K562 (cell line): ENCODE data around the gene CRB2. TPM values are rescaled to one million over a fixed set of nuclear protein-coding genes. Genes with fewer than 3 reads are reported as not detected.
A peak's percentile ranks its signal among the peaks of the same experiment; 100 is the strongest.

Experiments
- ATAC-seq: fragments of 200-7000 bp; cut with Tn5 transposase; 3 replicates; pipeline ENCODE4 v1.9.1; 2020; ENCODE audit warnings: moderate library complexity
- BruUV-seq: library from RNA; stranded (reverse); fragments of 400-500 nt; replicated peaks from 2 replicates; lab custom pipeline; 2021; lab: Mats Ljungman, UMichigan
- CTCF ChIA-PET: fragments of 300-600 bp; formaldehyde crosslinking; extraction: SDS; loops from one replicate; lab custom pipeline; 2021; ENCODE audit warnings: low intra/inter-chr PET ratio; lab: Yijun Ruan, JAX
- POLR2A ChIA-PET: fragments of 300-600, 350-650 bp; sonication (Branson Sonifier 250); formaldehyde crosslinking; extraction: SDS; loops from one replicate; lab custom pipeline; 2021; ENCODE audit warnings: antibody characterized with exemption, inconsistent platforms; lab: Yijun Ruan, JAX
- DNase-seq, 4 experiments: peaks; one replicate each; pipeline versions ENCODE4 v3.0.0 to v3.0.0-alpha.2; 2011 to 2018; ENCODE audit warnings: low spot score in 3 of 4, mixed read lengths in 3 of 4; ENCODE audit errors: extremely low read depth in 1 of 4
- FAIRE-seq: peaks from 2 replicates; lab custom pipeline; 2011; peaks lifted over from hg19 to GRCh38; lab: Jason Lieb, UNC
- H2AFZ ChIP-seq: 2 replicates; pipeline ENCODE4 v1.6.0; 2011; ENCODE audit warnings: low read depth, low read length, control low read depth, inconsistent platforms
- H3K27ac ChIP-seq: fragments of 200-600 bp; 3 replicates; pipeline ENCODE4 v1.8.0; 2011; ENCODE audit warnings: low read depth, mild to moderate bottlenecking, control low read depth, inconsistent platforms, low read length, moderate library complexity, mixed read lengths; ENCODE audit errors: extremely low read depth
- H3K27me3 ChIP-seq, 2 experiments: fragments of 300-600 bp in 1 of 2; 2 replicates in 1 of 2; 3 replicates in 1 of 2; pipeline versions ENCODE4 v1.6.0 to v1.8.0; 2011; ENCODE audit warnings: inconsistent platforms in 2 of 2, low read length in 2 of 2, mild to moderate bottlenecking in 1 of 2, mixed read lengths in 1 of 2, moderate library complexity in 1 of 2; ENCODE audit not compliant: control insufficient read depth in 2 of 2, insufficient read depth in 2 of 2
- H3K36me3 ChIP-seq: fragments of 300-600 bp; 3 replicates; pipeline ENCODE4 v1.8.0; 2011; ENCODE audit warnings: mild to moderate bottlenecking, low read length, inconsistent platforms; ENCODE audit not compliant: control insufficient read depth, insufficient read depth
- H3K4me1 ChIP-seq, 2 experiments: fragments of 200-600 bp in 1 of 2; replicated peaks in 1 of 2; 2 replicates in 1 of 2; 3 replicates in 1 of 2; pipeline versions ENCODE4 v1.5.1 to v1.8.0; 2011; ENCODE audit warnings: inconsistent platforms in 2 of 2, low read length in 2 of 2, mild to moderate bottlenecking in 1 of 2, mixed read lengths in 1 of 2, moderate library complexity in 1 of 2; ENCODE audit not compliant: control insufficient read depth in 2 of 2, insufficient read depth in 2 of 2
- H3K4me2 ChIP-seq: 2 replicates; pipeline ENCODE4 v1.6.1; 2011; ENCODE audit warnings: low read length, control low read depth, inconsistent platforms, mixed read lengths; ENCODE audit not compliant: insufficient read depth
- H3K4me3 ChIP-seq: fragments of 200-600 bp; sonication (generic), shearing (Covaris generic); 2 replicates; pipeline ENCODE4 v1.5.1; 2016; ENCODE audit warnings: control low read depth, inconsistent platforms
- H3K79me2 ChIP-seq: fragments of 200-600 bp; 3 replicates; pipeline ENCODE4 v1.8.0; 2011; ENCODE audit warnings: low read length, inconsistent platforms; ENCODE audit not compliant: control insufficient read depth, insufficient read depth
- H3K9ac ChIP-seq, 2 experiments: 2 replicates each; pipeline versions ENCODE4 v1.6.0 to v1.6.1; 2011; ENCODE audit warnings: low read depth in 2 of 2, low read length in 2 of 2, control low read depth in 1 of 2, inconsistent platforms in 1 of 2, mild to moderate bottlenecking in 1 of 2, mixed read lengths in 1 of 2; ENCODE audit not compliant: insufficient read depth in 1 of 2
- H3K9me1 ChIP-seq: one replicate; pipeline ENCODE4 v1.6.0; 2011; ENCODE audit warnings: inconsistent platforms, mild to moderate bottlenecking, low read length, moderate library complexity; ENCODE audit not compliant: control insufficient read depth, insufficient read depth
- H3K9me3 ChIP-seq: replicated peaks from 2 replicates; pipeline ENCODE4 v1.5.1; 2011; ENCODE audit warnings: low read depth, low read length, inconsistent platforms; ENCODE audit not compliant: control insufficient read depth, insufficient read depth
- H4K20me1 ChIP-seq: replicated peaks from 2 replicates; pipeline ENCODE4 v1.6.1; 2011; ENCODE audit warnings: low read length, inconsistent platforms, mixed read lengths; ENCODE audit not compliant: control insufficient read depth, insufficient read depth
- CTCF ChIP-seq, 3 experiments: IDR thresholded peaks in 2 of 3; conservative IDR thresholded peaks in 1 of 3; 2 replicates each; pipeline ENCODE4 v1.5.1; 2011 to 2012; ENCODE audit warnings: low read length in 3 of 3, mild to moderate bottlenecking in 3 of 3, control low read depth in 2 of 3, improper control_type of control experiment in 1 of 3, inconsistent platforms in 1 of 3, low read depth in 1 of 3, mixed read lengths in 1 of 3, moderate library complexity in 1 of 3; ENCODE audit not compliant: insufficient read depth in 2 of 3
- PHF8 ChIP-seq: fragments of 200-600 bp; sonication (generic); IDR thresholded peaks from 2 replicates; pipeline ENCODE4 v1.6.1; 2012; ENCODE audit warnings: mixed run types, mild to moderate bottlenecking, inconsistent platforms, low read length, moderate library complexity, borderline replicate concordance
- POLR3A ChIP-seq: IDR thresholded peaks from 2 replicates; pipeline ENCODE4 v1.6.1; 2011; ENCODE audit warnings: borderline replicate concordance, mild to moderate bottlenecking, moderate library complexity; ENCODE audit not compliant: insufficient read length, insufficient read depth; ENCODE audit errors: extremely low read depth
- SP2 ChIP-seq: IDR thresholded peaks from 2 replicates; pipeline ENCODE4 v1.6.1; 2011; ENCODE audit warnings: mild to moderate bottlenecking, low read depth, low read length, moderate library complexity; ENCODE audit not compliant: poor library complexity, severe bottlenecking; ENCODE audit errors: extremely low read depth
- ZNF263 ChIP-seq: sonication (generic); formaldehyde crosslinking; IDR thresholded peaks from 2 replicates; pipeline ENCODE4 v1.8.0; 2022; ENCODE audit warnings: mild to moderate bottlenecking, missing genetic modification reagents, borderline replicate concordance
- WGBS: fragments of 100-300 bp; shearing (Covaris generic); methylation state at CpG from one replicate; pipeline ENCODE4 v1.1.6; 2016; ENCODE audit warnings: low coverage, mixed read lengths; ENCODE audit not compliant: insufficient coverage; ENCODE audit errors: missing lambda C conversion rate; 5-methylcytosine and 5-hydroxymethylcytosine counted together
- in situ Hi-C: fragments of 300-500 bp; cut with MboI; formaldehyde crosslinking; loops from 4 replicates; pipeline ENCODE4 v1.15.0; 2018; ENCODE audit warnings: inconsistent platforms, mixed read lengths
- intact Hi-C: fragments of 100-400 bp; cut with micrococcal nuclease; formaldehyde crosslinking; loops from 2 replicates; pipeline ENCODE4 v1.14.2; 2022
- microRNA counts: library from miRNA; unstranded; fragments of <30 nt; microRNA quantifications from one replicate; lab custom pipeline; 2016
- microRNA-seq: library from miRNA; unstranded; fragments of <30 nt; microRNA quantifications from one replicate; pipeline ENCODE4, GENCODE V29; 2018; ENCODE audit warnings: borderline microRNAs expressed
- polyA plus RNA-seq, 8 experiments: library from polyadenylated mRNA; depleted of rRNA in 4 of 8; stranded (reverse) in 5 of 8; unstranded in 3 of 8; fragments of >200 nt; fragmentation: Nextera tagmentation in 2 of 8; fragmentation: Illumina TruSeq in 1 of 8; extraction: Ambion mirVana in 2 of 8; extraction: Trizol in 1 of 8; gene quantifications; 2 replicates each; pipeline versions ENCODE4 v1.2.1 to v1.2.3, GENCODE V29; 2011 to 2014; ENCODE audit warnings: inconsistent platforms in 1 of 8, missing spikeins in 1 of 8
- small RNA-seq: library from RNA; depleted of rRNA; stranded (forward); fragments of <200 nt; gene quantifications from one replicate; pipeline ENCODE3, GENCODE V24; 2014
- total RNA-seq, 7 experiments: library from RNA; depleted of rRNA in 6 of 7; stranded (reverse); fragments of >200 nt in 6 of 7; fragmentation: Illumina TruSeq in 2 of 7; extraction: Trizol in 2 of 7; gene quantifications; 2 replicates each; pipeline versions ENCODE4 v1.2.1 to v1.2.3, GENCODE V29; 2011 to 2021; ENCODE audit warnings: low replicate concordance in 1 of 7

Gene CRB2
- total and polyA plus RNA-seq, 9 of the 15 experiments (the other 6 are each of a cell fraction or from before 2014, with no cell fraction given) = 0.13 to 1.2 (median 0.25) TPM; not detected in 2

- no TSS peak for BruUV-seq
- WGBS = 43% methylated on average over 2 of the region's 2 CpGs
- ChIA-PET CTCF (no interaction called here), POLR2A (interaction anchor here (0.6 to 1.2 kb wide), 4 partner anchors 10 to 187 kb away, joined by 3 to 4 read pairs (median 4); no protein-coding TSS in a partner anchor)
- DNase-seq (peak in 1 of 4 experiments; percentile 36), FAIRE-seq (no peak), ATAC-seq (peak; percentile 88)
- Histone ChIP-seq H3K4me1 (peaks cover 0 to 2% of the 10 kb centered on the region in 2 experiments; a peak in 1 of 5 replicates), H3K36me3 (no peaks in the 10 kb centered on the region), H3K9ac (no peak overlapping the region), H3K4me3 (no peak overlapping the region), H4K20me1 (no peaks in the 10 kb centered on the region; the same call in none of the 2 replicates), H3K4me2 (no peak overlapping the region), H3K9me1 (no peaks in the 10 kb centered on the region), H3K27me3 (no peaks in the 10 kb centered on the region), H2AFZ (0 out of 2 replicates have a peak overlapping the region, but pooled peaks have one; percentile 23), H3K9me3 (no peaks in the 10 kb centered on the region), H3K27ac (no peak overlapping the region), H3K79me2 (no peaks in the 10 kb centered on the region)
- intact Hi-C loops (no loop called here), in situ Hi-C loops (no loop called here)
- TF ChIP-seq PHF8 (no peak), ZNF263 (CRISPR knock-in tag) (peak; percentile 84), POLR3A (no peak), SP2 (peak; percentile 37), CTCF (IDR thresholded peaks at IDR 0.05 in 2 of 3, conservative IDR thresholded peaks at IDR 0.05 in 1 of 3; ENCODE audit: insufficient read depth in 2 of 3, low read depth in 1 of 3, low read length in 3 of 3) (peak; percentile 7 to 27 (median 17); a peak in 1 of 6 replicates)
These were observed 70.4 kb downstream of the CRB2 start for GRCh38 chr9:123426406-123426805.

MicroRNA genes within 50 kb of the gene (microRNA counts, 767-probe panel; counts per million panel counts)
- microRNA hsa-miR-601 (lab: Ali Mortazavi, UCI) = 1,983 counts per million, percentile 51 among the panel's probes with 10 or more counts

Small RNA genes lying within 50 kb of the gene (microRNA-seq; reads per million reads assigned to microRNA genes)
- not detected for gene MIR601

Small RNA genes lying within 50 kb of the gene (small RNA-seq; reads per million reads assigned to genes)
- not detected for gene MIR601

Other genes starting within 250 kb of the CRB2 start
- 53.8 and 55.9 TPM in 2 replicates for gene STRBP, start 87.6 kb upstream of the CRB2 start, total RNA-seq (2014; rRNA removed)
- gene STRBP, start 87.6 kb upstream of the CRB2 start, total RNA-seq (2014; rRNA removed; fragmentation: Illumina TruSeq; extraction: Trizol) = 84.0 and 87.4 TPM in 2 replicates
- 67.9 and 75.3 TPM in 2 replicates for gene STRBP, start 87.6 kb upstream of the CRB2 start, total RNA-seq (2015; rRNA removed; fragmentation: Illumina TruSeq; extraction: Trizol)
- 66.5 and 73.5 TPM in 2 replicates for gene STRBP, start 87.6 kb upstream of the CRB2 start, total RNA-seq (2021)
- 54.7 and 72.2 TPM in 2 replicates for gene STRBP, start 87.6 kb upstream of the CRB2 start, polyA plus RNA-seq (2011; rRNA removed)
- gene STRBP, start 87.6 kb upstream of the CRB2 start, polyA plus RNA-seq (2014; fragmentation: Illumina TruSeq; extraction: Trizol) = 56.1 and 70.2 TPM in 2 replicates
- 10 to 100 TPM; 27.7 to 27.8 TPM for gene STRBP, start 87.6 kb upstream of the CRB2 start, polyA plus RNA-seq (2014; fragmentation: Nextera tagmentation; extraction: Ambion mirVana)
- 52.1 and 56.0 TPM in 2 replicates for gene STRBP, start 87.6 kb upstream of the CRB2 start, polyA plus RNA-seq (2014; rRNA removed)